Smooth muscle cell of the pulmonary artery (primary cell): ENCODE results near the gene RBM15. TPM values are rescaled to one million over a fixed set of nuclear protein-coding genes. Genes with fewer than 3 reads are reported as not detected.

Experiments used
- total RNA-seq: library from RNA; depleted of rRNA; stranded (reverse); fragments of >200 nt; gene quantifications from 2 replicates; pipeline ENCODE4 v1.2.3, GENCODE V29; 2014

Gene RBM15
- 28.2 and 29.8 TPM in 2 replicates for total RNA-seq

GRCh38 chr1:110338886-110339406 lies at the start of gene RBM15:
RBM15 (plus strand) TSS chr1:110339377; CDS start chr1:110339406, 29 bp downstream.

GRCh38 chr1:110390692-110391245 lies 51.6 kb downstream of the RBM15 start, which contains the start of gene SLC16A4:
SLC16A4 (minus strand) TSS chr1:110391026; CDS start chr1:110389323, 1,703 bp downstream.

Other genes with a start within 250 kb of the RBM15 start
- gene UBL4B, start 226.9 kb upstream of the RBM15 start, total RNA-seq, result not detected in 2 replicates
- gene SLC6A17, start 188.9 kb upstream of the RBM15 start, total RNA-seq, result 0.33 and 0.79 TPM in 2 replicates
- gene KCNC4, start 129.1 kb upstream of the RBM15 start, total RNA-seq, result 4.7 and 26.8 TPM in 2 replicates
- 45.7 and 53.7 TPM in 2 replicates for gene SLC16A4, start 51.6 kb downstream of the RBM15 start, total RNA-seq
- 55.6 and 61.3 TPM in 2 replicates for gene LAMTOR5, start 68.3 kb downstream of the RBM15 start, total RNA-seq
- not detected in 2 replicates for gene PROK1, start 111.8 kb downstream of the RBM15 start, total RNA-seq
- gene KCNA10, start 179.8 kb downstream of the RBM15 start, total RNA-seq, result 0.07 TPM in 1 of 2 replicates, not detected in the other